ENCODE data around the gene C22orf42.
"Not testable (repeated sequence)": the region's sequence is repeated elsewhere in the genome, so short reads cannot be mapped to it uniquely, and the experiment has no call there.

C22orf42 gene

DNA sequence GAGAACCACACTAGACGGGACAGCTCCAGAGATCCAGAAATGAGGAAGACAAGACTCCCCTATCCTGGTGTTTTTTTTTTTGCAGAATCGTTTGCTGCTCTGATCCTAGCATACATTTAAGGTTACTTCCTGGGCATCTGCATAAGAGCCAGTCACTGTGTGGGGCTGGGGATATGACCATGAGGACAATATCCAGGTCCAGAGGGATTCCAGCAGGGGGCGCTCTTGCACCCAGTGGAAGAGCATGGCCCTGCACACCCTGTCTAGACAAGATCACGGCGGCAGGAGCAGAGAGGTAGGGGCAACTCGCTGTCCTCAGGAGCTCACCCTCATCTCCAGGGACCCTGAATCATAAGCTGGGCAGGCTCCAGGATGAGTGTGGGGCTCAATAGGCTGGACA lies 18.4 kb downstream of the C22orf42 start:
- not testable (repeated sequence) for H3K36me3 ChIP-seq (ENCODE audit: insufficient read depth); H3K4me2 ChIP-seq; H3K27ac ChIP-seq; H3K79me2 ChIP-seq (ENCODE audit: insufficient read depth, low read depth); H3K9ac ChIP-seq; H3K4me1 ChIP-seq (ENCODE audit: low read depth, poor library complexity, severe bottlenecking); H4K20me1 ChIP-seq (ENCODE audit: insufficient read depth); H3K4me3 ChIP-seq (IDR thresholded peaks at IDR 0.05; ENCODE audit: insufficient read depth, low read depth, low read length); H2AFZ ChIP-seq (ENCODE audit: low read depth); H3K27me3 ChIP-seq (ENCODE audit: insufficient read depth, low read depth)
- TF ChIP-seq, protein P1, sequence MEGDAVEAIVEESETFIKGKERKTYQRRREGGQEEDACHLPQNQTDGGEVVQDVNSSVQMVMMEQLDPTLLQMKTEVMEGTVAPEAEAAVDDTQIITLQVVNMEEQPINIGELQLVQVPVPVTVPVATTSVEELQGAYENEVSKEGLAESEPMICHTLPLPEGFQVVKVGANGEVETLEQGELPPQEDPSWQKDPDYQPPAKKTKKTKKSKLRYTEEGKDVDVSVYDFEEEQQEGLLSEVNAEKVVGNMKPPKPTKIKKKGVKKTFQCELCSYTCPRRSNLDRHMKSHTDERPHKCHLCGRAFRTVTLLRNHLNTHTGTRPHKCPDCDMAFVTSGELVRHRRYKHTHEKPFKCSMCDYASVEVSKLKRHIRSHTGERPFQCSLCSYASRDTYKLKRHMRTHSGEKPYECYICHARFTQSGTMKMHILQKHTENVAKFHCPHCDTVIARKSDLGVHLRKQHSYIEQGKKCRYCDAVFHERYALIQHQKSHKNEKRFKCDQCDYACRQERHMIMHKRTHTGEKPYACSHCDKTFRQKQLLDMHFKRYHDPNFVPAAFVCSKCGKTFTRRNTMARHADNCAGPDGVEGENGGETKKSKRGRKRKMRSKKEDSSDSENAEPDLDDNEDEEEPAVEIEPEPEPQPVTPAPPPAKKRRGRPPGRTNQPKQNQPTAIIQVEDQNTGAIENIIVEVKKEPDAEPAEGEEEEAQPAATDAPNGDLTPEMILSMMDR (conservative IDR thresholded peaks at IDR 0.05; ENCODE audit: low read depth, low read length), result peak; percentile 62

DNA sequence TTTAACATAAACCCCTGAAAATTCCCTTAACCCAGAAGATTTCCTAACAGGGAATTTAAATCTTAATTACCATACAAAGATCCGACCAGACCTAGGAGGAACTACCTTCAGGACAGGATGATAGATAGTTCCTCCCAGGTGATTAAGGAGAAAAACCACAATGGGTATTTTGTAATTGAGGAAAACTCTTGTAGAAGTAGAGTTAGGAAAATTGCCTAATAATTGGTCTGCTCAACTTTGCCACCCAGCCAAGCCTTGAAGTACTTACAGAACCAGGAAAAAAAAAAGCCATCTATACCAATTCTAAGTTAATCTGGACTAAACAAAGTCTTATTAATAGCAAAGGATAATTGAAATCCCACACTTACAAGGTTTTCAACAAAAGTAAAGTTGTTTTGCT lies 20.5 kb downstream of the C22orf42 start:
- H3K79me2 ChIP-seq (ENCODE audit: insufficient read depth, low read depth); H3K36me3 ChIP-seq (ENCODE audit: insufficient read depth); H3K4me3 ChIP-seq (IDR thresholded peaks at IDR 0.05; ENCODE audit: insufficient read depth, low read depth, low read length); H4K20me1 ChIP-seq (ENCODE audit: insufficient read depth); H3K27me3 ChIP-seq (ENCODE audit: insufficient read depth, low read depth); H3K4me1 ChIP-seq (ENCODE audit: low read depth, poor library complexity, severe bottlenecking): not testable (repeated sequence)
- Histone ChIP-seq H3K9ac (peak overlapping the region; percentile 78; the same call in 1 of the 2 replicates), H2AFZ (ENCODE audit: low read depth) (peak overlapping the region; percentile 99), H3K4me2 (peak overlapping the region; percentile 63), H3K27ac (peak overlapping the region; percentile 79; the same call in 1 of the 2 replicates)

DNA sequence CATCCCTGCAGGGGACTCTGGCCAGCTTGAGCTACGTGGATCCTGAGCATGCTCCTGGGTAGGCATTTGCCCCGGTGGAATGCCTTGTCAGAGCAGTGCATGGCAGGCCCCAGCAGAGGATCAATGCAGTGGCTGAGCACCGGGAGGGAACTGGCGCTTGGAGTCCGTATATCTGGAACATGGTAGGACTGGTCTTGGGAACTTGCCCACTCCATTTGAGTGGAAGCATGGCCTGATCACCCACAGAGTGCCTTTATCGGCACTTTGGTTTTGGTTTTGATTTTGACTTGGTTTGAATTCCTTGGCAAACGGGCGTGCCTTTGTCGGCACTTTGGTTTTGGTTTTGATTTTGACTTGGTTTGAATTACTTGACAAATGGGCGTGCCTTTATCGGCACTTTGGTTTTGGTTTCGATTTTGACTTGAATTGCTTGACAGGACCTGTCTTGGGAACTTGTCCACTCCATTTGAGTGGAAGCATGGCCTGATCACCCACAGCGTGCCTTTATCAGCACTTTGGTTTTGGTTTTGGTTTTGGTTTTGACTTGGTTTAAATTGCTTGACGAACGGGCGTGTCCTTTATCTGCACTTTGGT lies 21.3 kb downstream of the C22orf42 start:
- H3K4me1 ChIP-seq (ENCODE audit: low read depth, poor library complexity, severe bottlenecking); H3K27me3 ChIP-seq (ENCODE audit: insufficient read depth, low read depth); H4K20me1 ChIP-seq (ENCODE audit: insufficient read depth); H3K4me3 ChIP-seq (IDR thresholded peaks at IDR 0.05; ENCODE audit: insufficient read depth, low read depth, low read length); H3K79me2 ChIP-seq (ENCODE audit: insufficient read depth, low read depth); H3K36me3 ChIP-seq (ENCODE audit: insufficient read depth): not testable (repeated sequence)
- Histone ChIP-seq H2AFZ (ENCODE audit: low read depth) (peak overlapping the region; percentile 99), H3K27ac (peak overlapping the region; percentile 79), H3K9ac (peak overlapping the region; percentile 78), H3K4me2 (peak overlapping the region; percentile 66)

DNA sequence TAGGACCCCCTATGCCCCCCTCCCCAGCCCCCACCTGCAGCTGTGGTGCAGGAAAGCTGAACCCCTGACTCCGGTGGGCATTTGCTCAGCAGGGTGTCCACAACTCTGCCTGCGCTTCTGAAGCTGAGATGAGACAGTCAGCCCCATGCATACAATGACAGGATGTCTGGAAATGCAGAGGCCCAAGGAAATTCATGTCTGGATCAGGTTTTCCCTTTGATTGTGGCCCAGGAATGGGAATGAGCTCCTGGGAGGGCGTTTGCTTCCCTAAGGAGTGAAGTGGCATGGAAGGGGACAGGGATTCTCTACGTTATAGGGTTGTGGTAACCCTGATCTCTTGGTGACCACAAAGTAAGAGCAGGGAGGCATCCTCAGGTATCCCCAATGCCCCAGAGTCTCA lies 22.2 kb downstream of the C22orf42 start:
- H3K4me1 ChIP-seq (ENCODE audit: low read depth, poor library complexity, severe bottlenecking), result not testable (repeated sequence)

DNA sequence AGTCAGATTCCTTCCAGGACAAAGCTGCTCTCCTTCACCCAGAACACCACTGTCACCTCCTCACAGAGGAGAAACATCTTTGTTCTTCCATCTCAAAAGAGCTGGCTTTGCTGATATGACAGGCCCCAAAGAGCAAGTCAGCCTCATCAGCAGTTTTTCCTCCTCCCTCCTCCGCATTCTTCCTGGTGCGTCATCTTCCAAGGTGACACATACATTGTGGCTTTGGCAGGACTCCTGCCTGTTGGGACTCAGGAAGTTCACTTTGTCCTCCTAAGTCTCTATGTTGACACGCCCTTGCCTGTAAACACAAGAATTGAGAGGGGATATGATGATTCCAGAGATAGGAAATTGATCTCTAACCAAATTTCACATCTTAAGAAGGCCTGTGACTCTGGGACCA lies 23.1 kb downstream of the C22orf42 start:
- H3K4me2 ChIP-seq; H3K27ac ChIP-seq; H3K9ac ChIP-seq; H3K4me1 ChIP-seq (ENCODE audit: low read depth, poor library complexity, severe bottlenecking); H2AFZ ChIP-seq (ENCODE audit: low read depth); H3K36me3 ChIP-seq (ENCODE audit: insufficient read depth); H3K27me3 ChIP-seq (ENCODE audit: insufficient read depth, low read depth); H3K4me3 ChIP-seq (IDR thresholded peaks at IDR 0.05; ENCODE audit: insufficient read depth, low read depth, low read length); H3K79me2 ChIP-seq (ENCODE audit: insufficient read depth, low read depth); H4K20me1 ChIP-seq (ENCODE audit: insufficient read depth): not testable (repeated sequence)

More for the DNA sequence above, 22.2 kb downstream of the C22orf42 start:
- H3K36me3 ChIP-seq (ENCODE audit: insufficient read depth); H3K9ac ChIP-seq; H3K27ac ChIP-seq; H3K4me3 ChIP-seq (IDR thresholded peaks at IDR 0.05; ENCODE audit: insufficient read depth, low read depth, low read length); H3K79me2 ChIP-seq (ENCODE audit: insufficient read depth, low read depth); H4K20me1 ChIP-seq (ENCODE audit: insufficient read depth); H3K27me3 ChIP-seq (ENCODE audit: insufficient read depth, low read depth); H3K4me2 ChIP-seq: not testable (repeated sequence)
- H2AFZ ChIP-seq (ENCODE audit: low read depth), result peak overlapping the region; percentile 99; the same call in 1 of the 2 replicates

DNA sequence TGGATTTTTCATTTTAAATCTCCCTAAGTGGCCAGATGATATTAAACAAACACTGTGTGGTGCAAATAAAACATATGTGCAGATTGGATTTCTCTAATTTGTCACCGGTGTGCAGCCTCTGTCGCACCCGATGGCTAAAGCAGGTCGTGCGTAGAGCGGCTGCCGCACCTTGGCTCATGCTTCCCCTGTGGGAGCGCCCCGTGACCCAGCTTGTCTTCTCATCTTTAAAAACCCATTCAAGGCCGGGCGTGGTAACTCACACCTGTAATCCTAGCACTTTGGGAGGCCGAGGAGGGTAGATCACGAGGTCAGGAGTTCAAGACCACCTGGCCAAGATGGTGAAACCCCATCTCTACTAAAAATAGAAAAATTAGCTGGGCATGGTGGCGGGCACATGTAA lies 24.3 kb downstream of the C22orf42 start:
- H3K27ac ChIP-seq, result not testable (repeated sequence)

DNA sequence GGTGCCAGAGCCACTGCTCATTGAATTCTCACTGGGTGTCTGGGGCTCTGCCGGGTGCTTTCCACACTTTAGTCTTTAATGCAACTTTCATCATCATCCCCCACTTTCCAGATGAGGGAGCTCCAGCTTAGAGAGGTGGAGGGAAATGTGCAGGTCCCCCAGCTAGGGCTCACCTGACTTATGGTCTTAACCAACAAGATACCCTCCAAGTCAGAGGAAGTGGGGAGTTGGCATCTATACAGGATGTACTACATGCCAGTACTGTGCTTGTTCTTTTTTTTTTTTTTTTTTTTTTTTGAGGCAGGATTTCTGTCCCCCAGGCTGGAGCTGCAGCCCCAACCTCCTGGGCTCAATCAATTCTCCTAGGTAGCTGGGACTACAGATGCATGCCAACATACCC lies 26.3 kb downstream of the C22orf42 start:
- Histone ChIP-seq H3K4me1 (ENCODE audit: low read depth, poor library complexity, severe bottlenecking) (no peaks in the 10 kb centered on the region), H3K79me2 (ENCODE audit: insufficient read depth, low read depth) (no peaks in the 10 kb centered on the region), H2AFZ (ENCODE audit: low read depth) (no peak overlapping the region), H4K20me1 (ENCODE audit: insufficient read depth) (no peaks in the 10 kb centered on the region), H3K27ac (no peak overlapping the region), H3K4me3 (IDR thresholded peaks at IDR 0.05; ENCODE audit: insufficient read depth, low read depth, low read length) (no peak overlapping the region), H3K36me3 (ENCODE audit: insufficient read depth) (no peaks in the 10 kb centered on the region), H3K27me3 (ENCODE audit: insufficient read depth, low read depth) (no peaks in the 10 kb centered on the region), H3K4me2 (no peak overlapping the region), H3K9ac (no peak overlapping the region)
- TF ChIP-seq, protein P1 (conservative IDR thresholded peaks at IDR 0.05; ENCODE audit: low read depth, low read length), result no peak

More for the DNA sequence above, 24.3 kb downstream of the C22orf42 start:
- not testable (repeated sequence) for H2AFZ ChIP-seq (ENCODE audit: low read depth); H3K4me1 ChIP-seq (ENCODE audit: low read depth, poor library complexity, severe bottlenecking); H4K20me1 ChIP-seq (ENCODE audit: insufficient read depth); H3K4me3 ChIP-seq (IDR thresholded peaks at IDR 0.05; ENCODE audit: insufficient read depth, low read depth, low read length); H3K9ac ChIP-seq; H3K36me3 ChIP-seq (ENCODE audit: insufficient read depth); H3K79me2 ChIP-seq (ENCODE audit: insufficient read depth, low read depth); H3K27me3 ChIP-seq (ENCODE audit: insufficient read depth, low read depth); H3K4me2 ChIP-seq

Measured in KMS-11 (cell line).